Mesodermal cell (in vitro differentiated cells): ENCODE results near the gene EIF4H.
"Not testable (repeated sequence)": the region's sequence is repeated elsewhere in the genome, so short reads cannot be mapped to it uniquely, and the experiment has no call there.

Experiments
- H3K27ac ChIP-seq: 2 replicates; pipeline ENCODE4 v1.7.0; 2013; ENCODE audit warnings: mild to moderate bottlenecking, low read depth, low read length, moderate library complexity; ENCODE audit not compliant: severe bottlenecking
- H3K36me3 ChIP-seq: 2 replicates; pipeline ENCODE4 v1.7.1; 2013; ENCODE audit warnings: mild to moderate bottlenecking, low read length, moderate library complexity; ENCODE audit not compliant: control insufficient read depth, insufficient read depth
- H3K4me1 ChIP-seq: one replicate; pipeline ENCODE4 v1.7.1; 2013; ENCODE audit warnings: mild to moderate bottlenecking, low read length; ENCODE audit not compliant: insufficient read depth, control insufficient read depth, poor library complexity, severe bottlenecking
- H3K4me3 ChIP-seq: 2 replicates; pipeline ENCODE4 v1.7.0; 2013; ENCODE audit warnings: low read length, control low read depth, mild to moderate bottlenecking; ENCODE audit not compliant: insufficient read depth, poor library complexity, severe bottlenecking; ENCODE audit errors: extremely low read depth
- H3K9me3 ChIP-seq: 2 replicates; pipeline ENCODE4 v1.7.1; 2013; ENCODE audit warnings: mild to moderate bottlenecking, low read length, moderate library complexity; ENCODE audit not compliant: control insufficient read depth
- WGBS, 2 experiments: methylation state at CpG; one replicate each; pipeline ENCODE4 v1.1.5; 2013; ENCODE audit warnings: missing lambda C conversion rate in 2 of 2; ENCODE audit not compliant: insufficient coverage in 2 of 2; 5-methylcytosine and 5-hydroxymethylcytosine counted together

EIF4H gene

DNA sequence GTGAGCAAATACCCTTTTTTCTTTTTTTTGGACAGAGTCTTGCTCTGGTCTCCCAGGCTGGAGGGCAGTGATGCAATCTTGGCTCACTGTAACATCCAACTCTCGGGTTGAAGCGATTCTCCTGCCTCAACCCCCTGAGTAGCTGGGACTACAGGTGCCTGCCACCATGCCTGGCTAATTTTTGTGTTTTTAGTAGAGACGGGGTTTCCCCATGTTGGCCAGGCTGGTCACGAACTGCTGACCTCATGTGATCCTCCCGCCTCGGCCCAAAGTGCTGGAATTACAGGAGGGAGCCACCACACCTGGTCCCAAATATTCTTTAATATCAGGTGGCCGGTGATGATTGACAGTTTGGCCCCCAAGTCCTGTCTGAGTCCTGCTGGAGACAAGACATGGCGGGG lies 42.2 kb downstream of the EIF4H start:
- no peak overlapping the region for H3K4me3 ChIP-seq
- H3K36me3 ChIP-seq: no peaks in the 10 kb centered on the region
- no peaks in the 10 kb centered on the region for H3K9me3 ChIP-seq
- no peak overlapping the region for H3K27ac ChIP-seq
- peaks cover 6% of the 10 kb centered on the region for H3K4me1 ChIP-seq
- 75 to 78% methylated on average over 5 to 7 of the region's 8 CpGs for WGBS, 2 experiments

DNA sequence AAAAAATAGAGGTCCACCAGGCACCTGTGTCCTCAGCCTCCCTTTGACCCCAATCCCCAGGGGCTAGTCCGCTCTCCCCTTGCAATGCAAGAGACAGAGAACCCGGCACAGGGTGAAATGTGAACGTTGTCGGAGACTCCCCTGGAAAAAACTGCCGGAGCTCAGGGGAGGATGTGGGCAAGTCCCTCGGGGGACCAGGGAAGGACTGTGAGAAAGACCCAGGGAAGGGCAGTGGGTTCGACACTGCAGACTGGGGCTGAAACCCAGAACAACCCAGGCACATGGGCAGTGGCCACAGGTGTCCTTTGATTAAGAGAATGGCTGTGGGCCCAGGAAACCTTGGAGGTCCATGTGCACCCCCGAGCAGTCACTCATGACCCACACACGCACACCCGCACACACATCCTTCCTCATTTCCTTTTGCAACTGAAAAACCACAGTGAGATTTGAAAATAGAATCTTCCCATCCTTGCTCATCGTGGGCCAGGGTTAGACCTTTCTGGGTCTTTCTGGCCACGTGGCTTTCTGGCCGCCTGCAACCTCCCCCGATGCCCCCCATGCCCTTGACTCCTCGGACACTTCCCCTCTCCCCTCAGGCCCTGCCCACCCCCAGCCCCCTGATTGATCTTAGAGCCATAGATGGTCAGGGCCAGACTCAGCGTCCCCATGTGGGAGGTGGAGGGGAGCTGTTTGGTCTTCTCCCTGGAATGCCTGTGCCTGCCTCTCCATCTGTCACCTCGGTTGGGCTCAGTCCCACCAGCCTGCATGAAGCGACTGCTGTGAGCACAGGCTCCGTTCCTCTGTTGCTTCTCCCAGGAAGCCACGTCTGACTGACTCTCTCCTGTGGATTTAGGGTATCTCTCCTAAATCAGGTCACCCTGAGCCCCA lies 43.5 kb downstream of the EIF4H start:
- 80 to 89% methylated on average over 13 to 18 of the region's 20 CpGs for WGBS, 2 experiments

DNA sequence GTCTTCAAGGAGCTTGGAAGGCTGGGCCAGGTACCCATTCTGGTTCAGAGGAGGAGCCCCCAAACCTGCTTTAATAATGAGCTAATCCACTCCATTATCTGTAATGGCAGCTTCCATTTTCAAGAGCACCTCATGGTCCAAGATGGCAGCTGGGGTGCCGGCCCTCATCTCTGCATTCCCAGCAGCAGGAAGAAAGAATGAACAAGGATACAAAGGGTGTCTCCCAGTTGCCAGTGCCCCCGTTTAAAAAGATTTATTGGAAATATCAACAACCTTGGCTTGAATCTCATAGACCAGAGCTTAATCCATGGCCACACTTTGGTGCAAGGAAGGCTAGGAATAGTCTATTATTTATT lies 44.2 kb downstream of the EIF4H start:
- H3K4me3 ChIP-seq: no peak overlapping the region
- 100% methylated on average over 1 of the region's 2 CpGs; no CpG with 5 or more reads in 1 of the 2 experiments for WGBS, 2 experiments
- H3K9me3 ChIP-seq: no peaks in the 10 kb centered on the region
- peaks cover 6% of the 10 kb centered on the region for H3K4me1 ChIP-seq
- H3K36me3 ChIP-seq: no peaks in the 10 kb centered on the region
- H3K27ac ChIP-seq: no peak overlapping the region

More for the DNA sequence above, 43.5 kb downstream of the EIF4H start:
- no peak overlapping the region for H3K27ac ChIP-seq
- H3K4me3 ChIP-seq: no peak overlapping the region
- H3K4me1 ChIP-seq: peaks cover 6% of the 10 kb centered on the region
- H3K36me3 ChIP-seq: no peaks in the 10 kb centered on the region
- H3K9me3 ChIP-seq: no peaks in the 10 kb centered on the region

GRCh38 chr7:74219416-74219815 lies 45.3 kb downstream of the EIF4H start:
- Histone ChIP-seq H3K36me3 (no peaks in the 10 kb centered on the region), H3K27ac (no peak overlapping the region), H3K4me1 (peaks cover 6% of the 10 kb centered on the region), H3K4me3 (no peak overlapping the region), H3K9me3 (no peaks in the 10 kb centered on the region)
- WGBS, 2 experiments: 90 to 95% methylated on average over 7 to 9 of the region's 11 CpGs

DNA sequence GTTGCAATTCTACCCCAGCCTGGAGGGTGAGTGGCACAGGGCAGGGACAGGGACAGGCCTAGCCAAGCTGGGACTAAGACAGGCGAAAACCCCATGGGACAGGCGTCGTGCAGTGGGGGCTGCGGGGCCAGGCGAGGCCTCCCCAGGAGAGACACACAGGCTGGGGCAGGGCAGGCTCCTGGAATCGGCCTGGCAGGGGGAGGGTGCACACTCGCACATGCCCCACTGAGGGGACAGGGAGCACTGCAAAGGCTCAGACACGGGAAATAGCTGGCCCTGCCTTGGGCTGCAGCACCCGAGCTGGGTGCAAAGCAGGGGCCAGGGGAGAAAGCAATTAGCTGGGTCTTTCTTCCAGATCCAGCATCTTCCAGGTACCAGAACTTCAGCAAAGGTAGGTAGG lies 46.1 kb downstream of the EIF4H start:
- Histone ChIP-seq H3K9me3 (no peaks in the 10 kb centered on the region), H3K4me1 (peaks cover 6% of the 10 kb centered on the region), H3K4me3 (no peak overlapping the region), H3K36me3 (no peaks in the 10 kb centered on the region), H3K27ac (no peak overlapping the region)
- 78 to 83% methylated on average over 9 of the region's 9 CpGs for WGBS, 2 experiments

GRCh38 chr7:74221713-74222112 lies 47.6 kb downstream of the EIF4H start:
- no peak overlapping the region for H3K4me3 ChIP-seq
- H3K9me3 ChIP-seq: no peaks in the 10 kb centered on the region
- WGBS, 2 experiments: 94 to 96% methylated on average over 5 to 7 of the region's 11 CpGs
- peaks cover 6% of the 10 kb centered on the region for H3K36me3 ChIP-seq
- H3K27ac ChIP-seq: no peak overlapping the region
- peaks cover 6% of the 10 kb centered on the region for H3K4me1 ChIP-seq

DNA sequence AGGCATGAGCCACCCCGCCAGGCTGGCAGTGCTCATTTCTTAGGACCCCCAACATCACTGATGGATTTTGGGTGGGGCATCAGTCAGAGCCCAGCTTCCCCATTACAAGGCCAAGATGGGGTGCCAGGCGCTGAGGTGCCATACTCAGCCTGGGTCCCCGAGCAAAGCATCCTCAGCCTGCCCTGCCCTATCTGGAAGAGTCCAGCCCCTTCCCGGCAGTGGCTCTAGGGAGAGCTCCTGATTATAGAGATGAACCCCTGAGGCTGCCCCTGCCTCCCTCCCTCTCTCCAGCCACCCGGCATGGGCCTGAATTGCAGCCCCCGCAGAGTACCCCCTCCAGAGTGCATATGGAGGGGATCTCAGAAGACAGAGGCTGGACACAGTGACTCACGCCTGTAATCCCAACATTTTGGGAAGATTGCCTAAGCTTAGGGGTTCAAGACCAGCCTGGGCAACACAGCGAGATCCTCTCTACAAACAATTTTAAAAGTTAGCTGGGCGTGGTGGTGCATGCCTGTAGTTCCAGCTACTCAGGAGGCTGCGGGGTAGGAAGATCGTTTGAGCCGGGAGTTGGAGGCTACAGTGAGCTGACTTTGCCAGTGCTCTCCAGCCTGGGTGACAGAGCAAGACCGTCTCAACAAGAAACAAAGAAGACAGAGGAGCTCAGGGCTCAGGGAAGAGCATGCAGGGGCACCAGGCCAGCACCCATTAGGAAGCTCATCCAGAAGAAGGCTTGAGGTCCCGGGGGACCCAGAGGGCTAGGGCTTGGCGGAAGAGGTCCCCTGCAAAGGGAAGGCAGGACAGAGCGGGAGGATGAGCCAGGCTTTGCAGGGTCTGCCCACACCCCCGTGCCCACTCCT lies 48.9 kb downstream of the EIF4H start:
- Histone ChIP-seq H3K27ac (no peak overlapping the region), H3K4me1 (no peaks in the 10 kb centered on the region), H3K4me3 (no peak overlapping the region), H3K9me3 (no peaks in the 10 kb centered on the region), H3K36me3 (peaks cover 6% of the 10 kb centered on the region)
- 89 to 94% methylated on average over 12 to 15 of the region's 17 CpGs for WGBS, 2 experiments

GRCh38 chr7:74223711-74224510 lies 49.8 kb downstream of the EIF4H start:
- no peaks in the 10 kb centered on the region for H3K4me1 ChIP-seq
- H3K4me3 ChIP-seq: no peak overlapping the region
- H3K27ac ChIP-seq: no peak overlapping the region
- no peaks in the 10 kb centered on the region for H3K9me3 ChIP-seq
- 92 to 93% methylated on average over 13 to 16 of the region's 18 CpGs for WGBS, 2 experiments
- peaks cover 11% of the 10 kb centered on the region for H3K36me3 ChIP-seq

DNA sequence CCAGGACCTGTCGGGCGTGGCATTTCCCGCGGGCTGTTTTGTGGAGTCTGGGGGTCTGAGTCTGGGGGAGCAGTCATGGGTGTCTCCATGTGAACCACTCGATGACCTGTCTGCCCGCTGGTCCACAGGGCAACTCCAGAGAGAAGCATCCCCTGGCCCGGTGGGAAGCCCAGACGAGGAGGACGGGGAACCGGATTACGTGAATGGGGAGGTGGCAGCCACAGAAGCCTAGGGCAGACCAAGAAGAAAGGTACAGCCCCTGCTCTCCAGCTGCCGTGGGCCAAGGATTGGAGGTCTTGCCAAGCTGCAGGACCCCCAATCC lies 50.3 kb downstream of the EIF4H start:
- Histone ChIP-seq H3K36me3 (peaks cover 16% of the 10 kb centered on the region), H3K9me3 (no peaks in the 10 kb centered on the region), H3K4me1 (no peaks in the 10 kb centered on the region), H3K27ac (no peak overlapping the region), H3K4me3 (no peak overlapping the region)
- WGBS, 2 experiments: 94 to 98% methylated on average over 10 to 12 of the region's 12 CpGs

DNA sequence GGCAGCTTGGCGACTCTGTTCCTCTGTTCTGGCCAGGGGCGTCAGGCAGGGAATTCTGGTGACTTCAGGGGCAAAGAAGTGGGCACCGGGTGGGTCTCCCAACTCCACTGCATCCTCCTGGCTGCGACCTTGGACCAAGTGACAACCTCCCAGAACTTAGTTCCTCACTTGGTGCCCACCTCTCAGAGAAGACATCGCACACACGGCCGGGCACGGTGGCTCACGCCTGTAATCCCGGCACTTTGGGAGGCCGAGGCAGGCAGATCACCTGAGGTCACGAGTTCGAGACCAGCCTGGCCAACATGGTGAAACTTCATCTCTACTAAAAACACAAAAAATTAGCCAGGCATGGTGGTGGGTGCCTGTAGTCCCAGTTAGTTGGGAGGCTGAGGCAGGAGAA lies 50.8 kb downstream of the EIF4H start:
- not testable (repeated sequence) for H3K9me3 ChIP-seq, H3K4me3 ChIP-seq, H3K27ac ChIP-seq, H3K4me1 ChIP-seq
- WGBS, 2 experiments: 96 to 98% methylated on average over 3 to 13 of the region's 13 CpGs
- H3K36me3 ChIP-seq: peaks cover 21% of the 10 kb centered on the region
